HG03135 (cell line): ENCODE results near the gene CNNM4.

Experiments used
- ATAC-seq: cut with Tn5 transposase; IDR thresholded peaks from one replicate; pipeline ENCODE4 v1.9.1; 2021; ENCODE audit warnings: mild to moderate bottlenecking, moderate library complexity; ENCODE audit not compliant: unreplicated experiment

The CNNM4 gene

GRCh38 chr2:96760036-96760985 lies at the start of gene CNNM4:
Gene CNNM4 (plus strand): TSS chr2:96760902. CDS start chr2:96761000, 98 bp downstream.
- ATAC-seq: peak; percentile 81

- ATAC-seq: no peak
Observed at GRCh38 chr2:96710985-96711384, 49.7 kb upstream of the CNNM4 start.

- no peak for ATAC-seq
Observed at GRCh38 chr2:96715658-96716057, 45.0 kb upstream of the CNNM4 start.

- no peak for ATAC-seq
Observed at GRCh38 chr2:96716388-96716787, 44.3 kb upstream of the CNNM4 start.

- ATAC-seq: no peak
Observed at GRCh38 chr2:96726131-96726530, 34.6 kb upstream of the CNNM4 start.

GRCh38 chr2:96727431-96727830 lies 33.3 kb upstream of the CNNM4 start:
- ATAC-seq: no peak

GRCh38 chr2:96729748-96730147 lies 31.0 kb upstream of the CNNM4 start:
- ATAC-seq: no peak

GRCh38 chr2:96730212-96730611 lies 30.5 kb upstream of the CNNM4 start:
- ATAC-seq: no peak

- no peak for ATAC-seq
Observed at GRCh38 chr2:96733931-96734330, 26.8 kb upstream of the CNNM4 start.

- ATAC-seq: no peak
Observed at GRCh38 chr2:96734880-96735583, 25.7 kb upstream of the CNNM4 start.

- ATAC-seq: no peak
Observed at GRCh38 chr2:96737251-96737650, 23.5 kb upstream of the CNNM4 start.

GRCh38 chr2:96737831-96738230 lies 22.9 kb upstream of the CNNM4 start:
- no peak for ATAC-seq

- no peak for ATAC-seq
Observed at GRCh38 chr2:96739076-96739632, 21.5 kb upstream of the CNNM4 start.

GRCh38 chr2:96739633-96740428 lies 20.9 kb upstream of the CNNM4 start, which contains the start of gene LMAN2L:
Gene LMAN2L (minus strand): TSS chr2:96740064. CDS start chr2:96740040, 24 bp downstream.
- ATAC-seq: peak; percentile 99

- no peak for ATAC-seq
Observed at GRCh38 chr2:96747061-96747617, 13.6 kb upstream of the CNNM4 start.

- no peak for ATAC-seq
Observed at GRCh38 chr2:96751800-96752199, 8.9 kb upstream of the CNNM4 start.

GRCh38 chr2:96753661-96754282 lies 6.9 kb upstream of the CNNM4 start:
- ATAC-seq: no peak

GRCh38 chr2:96754317-96754716 lies 6.4 kb upstream of the CNNM4 start:
- ATAC-seq: no peak

- ATAC-seq: no peak
Observed at GRCh38 chr2:96756788-96757476, 3.8 kb upstream of the CNNM4 start.
